ENCODE results near the gene CENPP.

CENPP gene

GRCh38 chr9:92499701-92500100, 173.9 kb downstream of the CENPP start:
- no peak overlapping the region for H3K27ac ChIP-seq
- POLR2A ChIA-PET (ENCODE audit: low non-redundant PET): no interaction called here
- DNase-seq (ENCODE audit: low spot score): no peak
- TF ChIP-seq CTCF (conservative IDR thresholded peaks at IDR 0.05; ENCODE audit: low read depth): no peak
- CTCF ChIA-PET: no interaction called here

- DNase-seq (ENCODE audit: low spot score): no peak
- ChIA-PET POLR2A (ENCODE audit: low non-redundant PET) (no interaction called here), CTCF (no interaction called here)
- no peak for TF ChIP-seq CTCF (conservative IDR thresholded peaks at IDR 0.05; ENCODE audit: low read depth)
- no peak overlapping the region for H3K27ac ChIP-seq
These were observed 175.0 kb downstream of the CENPP start for GRCh38 chr9:92500725-92501124.

- POLR2A ChIA-PET (ENCODE audit: low non-redundant PET): no interaction called here
- DNase-seq (ENCODE audit: low spot score): peak; percentile 45
- CTCF ChIA-PET: interaction anchor here (0.5 to 0.6 kb wide), 4 partner anchors 18 to 123 kb away, joined by 3 to 7 read pairs (median 4); no protein-coding TSS in a partner anchor
These were observed 176.1 kb downstream of the CENPP start for GRCh38 chr9:92501671-92502393.

GRCh38 chr9:92503156-92503555, 177.4 kb downstream of the CENPP start:
- CTCF ChIA-PET: interaction anchor here (0.6 to 1.0 kb wide), 5 partner anchors 24 to 565 kb away, joined by 3 to 4 read pairs (median 3); no protein-coding TSS in a partner anchor
- no peak overlapping the region for H3K27ac ChIP-seq
- POLR2A ChIA-PET (ENCODE audit: low non-redundant PET): no interaction called here
- TF ChIP-seq CTCF (conservative IDR thresholded peaks at IDR 0.05; ENCODE audit: low read depth): no peak
- no peak for DNase-seq (ENCODE audit: low spot score)

More at GRCh38 chr9:92501671-92502393, 176.1 kb downstream of the CENPP start:
- peak overlapping the region; percentile 36 for H3K27ac ChIP-seq
- no peak; the same call in 1 of the 2 replicates for TF ChIP-seq CTCF (conservative IDR thresholded peaks at IDR 0.05; ENCODE audit: low read depth)

GRCh38 chr9:92504881-92505280, 179.1 kb downstream of the CENPP start:
- ChIA-PET CTCF (no interaction called here), POLR2A (ENCODE audit: low non-redundant PET) (no interaction called here)
- peak overlapping the region; percentile 75 for H3K27ac ChIP-seq
- TF ChIP-seq CTCF (conservative IDR thresholded peaks at IDR 0.05; ENCODE audit: low read depth): no peak
- no peak for DNase-seq (ENCODE audit: low spot score)

GRCh38 chr9:92506184-92506857, 180.6 kb downstream of the CENPP start:
- DNase-seq (ENCODE audit: low spot score): peak; percentile 98
- no peak for TF ChIP-seq CTCF (conservative IDR thresholded peaks at IDR 0.05; ENCODE audit: low read depth)

More at GRCh38 chr9:92506184-92506857, 180.6 kb downstream of the CENPP start:
- peak overlapping the region; percentile 97 for H3K27ac ChIP-seq
- ChIA-PET CTCF (no interaction called here), POLR2A (ENCODE audit: low non-redundant PET) (no interaction called here)
